CD4-positive, alpha-beta T cell (primary cell): Measurements from ENCODE around the gene CCM2L. TPM values are rescaled to one million over a fixed set of nuclear protein-coding genes. Genes with fewer than 3 reads are reported as not detected.

Source experiments
- ATAC-seq: fragments of 200-7000 bp; cut with Tn5 transposase; one replicate; pipeline ENCODE4 v1.10.0; 2022; ENCODE audit warnings: mild to moderate bottlenecking; ENCODE audit not compliant: poor library complexity
- CTCF ChIA-PET: fragments of 350-600 bp; sonication (Branson Sonifier 250); formaldehyde crosslinking; loops from one replicate; lab custom pipeline; 2021; ENCODE audit warnings: antibody characterized with exemption, inconsistent platforms; lab: Charles Lee
- POLR2A ChIA-PET: fragments of 350-600 bp; sonication (Branson Sonifier 250); formaldehyde crosslinking; loops from one replicate; lab custom pipeline; 2021; ENCODE audit warnings: antibody characterized with exemption, inconsistent platforms; lab: Charles Lee
- DNase-seq, 14 experiments: peaks; one replicate each; pipeline ENCODE4 v3.0.0-alpha.2; 2013 to 2020; ENCODE audit warnings: mixed read lengths in 2 of 14
- H3K27ac ChIP-seq, 2 donors: one replicate each; pipeline versions ENCODE4 v1.5.1 to v1.7.0; 2013; ENCODE audit warnings: low read length in 2 of 2, low read depth in 1 of 2, mild to moderate bottlenecking in 1 of 2
- H3K27me3 ChIP-seq, 2 experiments: 1 replicate in 1 of 2; 2 replicates in 1 of 2; pipeline versions ENCODE4 v1.6.1 to v1.7.0; 2013; ENCODE audit warnings: low read length in 2 of 2, control low read depth in 1 of 2, mild to moderate bottlenecking in 1 of 2, moderate library complexity in 1 of 2; ENCODE audit not compliant: insufficient read depth in 2 of 2, control insufficient read depth in 1 of 2
- H3K36me3 ChIP-seq: one replicate; pipeline ENCODE4 v1.6.1; 2013; ENCODE audit warnings: low read length, control low read depth; ENCODE audit not compliant: insufficient read depth
- H3K4me1 ChIP-seq: one replicate; pipeline ENCODE4 v1.6.1; 2013; ENCODE audit warnings: low read length, control low read depth; ENCODE audit not compliant: insufficient read depth
- H3K4me3 ChIP-seq: one replicate; pipeline ENCODE4 v1.5.1; 2013; ENCODE audit warnings: mild to moderate bottlenecking, low read length, moderate library complexity
- H3K9me3 ChIP-seq, 2 experiments: 1 replicate in 1 of 2; 2 replicates in 1 of 2; pipeline versions ENCODE4 v1.6.1 to v1.7.0; 2013; ENCODE audit warnings: low read length in 2 of 2, mild to moderate bottlenecking in 2 of 2, control low read depth in 1 of 2, moderate library complexity in 1 of 2; ENCODE audit not compliant: control insufficient read depth in 1 of 2, insufficient read depth in 1 of 2
- H3K27ac Mint-ChIP-seq: one replicate; pipeline ENCODE4 v1.8.0; 2020; ENCODE audit warnings: mixed read lengths
- H3K27me3 Mint-ChIP-seq: one replicate; pipeline ENCODE4 v1.8.0; 2021; ENCODE audit warnings: mixed read lengths
- H3K36me3 Mint-ChIP-seq: one replicate; pipeline ENCODE4 v1.8.0; 2021; ENCODE audit warnings: low read depth, mixed read lengths
- H3K4me1 Mint-ChIP-seq: one replicate; pipeline ENCODE4 v1.8.0; 2021; ENCODE audit warnings: low read depth, mixed read lengths
- H3K4me3 Mint-ChIP-seq: one replicate; pipeline ENCODE4 v1.8.0; 2020; ENCODE audit warnings: mild to moderate bottlenecking, mixed read lengths
- H3K9me3 Mint-ChIP-seq: one replicate; pipeline ENCODE4 v1.8.0; 2020; ENCODE audit warnings: mixed read lengths
- intact Hi-C, 2 experiments: fragments of 100-400 bp; cut with DNase I in 1 of 2; cut with micrococcal nuclease in 1 of 2; formaldehyde crosslinking; loops; one replicate each; pipeline versions ENCODE4 v1.15.1 to v1.9.0; 2023 to 2025; cut with DNase I, micrococcal nuclease
- total RNA-seq, 174 experiments: library from RNA in 2 of 174; stranded (reverse) in 2 of 174; gene quantifications; one replicate each; pipeline ENCODE4 v1.2.3 and lab custom pipeline; 2021 to 2026
- TF ChIP-seq, protein P1 (sequence below): fragments of 200-600 bp; IDR thresholded peaks from one replicate; pipeline ENCODE4 v1.8.0; 2022; ENCODE audit warnings: antibody characterized with exemption, mild to moderate bottlenecking

The CCM2L gene
- total RNA-seq, 2 experiments from 2014 or later = not detected

DNA sequence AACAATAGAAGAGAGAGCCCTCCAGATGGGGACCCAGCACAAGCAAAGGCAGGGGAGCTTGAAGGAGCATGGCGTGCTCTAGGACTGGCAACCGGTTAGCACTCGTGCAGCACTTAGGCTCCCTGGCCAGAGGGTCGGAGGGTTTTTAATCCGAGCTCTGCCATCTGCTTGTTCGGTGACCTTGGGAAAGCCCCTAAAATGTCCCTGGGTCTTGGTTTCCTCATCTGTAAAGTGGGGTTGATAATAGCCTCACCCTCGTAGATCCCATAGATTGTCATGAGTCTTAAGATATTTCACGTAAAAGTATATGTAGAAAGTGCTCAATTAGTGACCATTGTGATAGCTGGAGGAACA, 25.2 kb downstream of the CCM2L start:
- no peak overlapping the region for H3K27ac ChIP-seq
- H3K9me3 Mint-ChIP-seq = no peaks in the 10 kb centered on the region
- H3K27me3 Mint-ChIP-seq = peaks cover 81% of the 10 kb centered on the region
- ATAC-seq = no peak
- ChIA-PET CTCF (interaction anchor here (1.2 kb wide), 1 partner anchor 183 kb away, joined by 3 read pairs; no protein-coding TSS in a partner anchor), POLR2A (no interaction called here)
- peaks cover 24 to 28% of the 10 kb centered on the region in 2 experiments for H3K27me3 ChIP-seq
- DNase-seq = peak in 1 of 14 experiments; percentile 33
- H3K4me3 Mint-ChIP-seq = no peak overlapping the region
- no peaks in the 10 kb centered on the region for H3K36me3 Mint-ChIP-seq
- no peaks in the 10 kb centered on the region for H3K36me3 ChIP-seq
- no peaks in the 10 kb centered on the region for H3K9me3 ChIP-seq
- no peak overlapping the region for H3K4me3 ChIP-seq
- intact Hi-C loops = no loop called here
- no peak overlapping the region for H3K27ac Mint-ChIP-seq
- H3K4me1 Mint-ChIP-seq = no peaks in the 10 kb centered on the region
- H3K4me1 ChIP-seq = peaks cover 15% of the 10 kb centered on the region
- TF ChIP-seq, protein P1, sequence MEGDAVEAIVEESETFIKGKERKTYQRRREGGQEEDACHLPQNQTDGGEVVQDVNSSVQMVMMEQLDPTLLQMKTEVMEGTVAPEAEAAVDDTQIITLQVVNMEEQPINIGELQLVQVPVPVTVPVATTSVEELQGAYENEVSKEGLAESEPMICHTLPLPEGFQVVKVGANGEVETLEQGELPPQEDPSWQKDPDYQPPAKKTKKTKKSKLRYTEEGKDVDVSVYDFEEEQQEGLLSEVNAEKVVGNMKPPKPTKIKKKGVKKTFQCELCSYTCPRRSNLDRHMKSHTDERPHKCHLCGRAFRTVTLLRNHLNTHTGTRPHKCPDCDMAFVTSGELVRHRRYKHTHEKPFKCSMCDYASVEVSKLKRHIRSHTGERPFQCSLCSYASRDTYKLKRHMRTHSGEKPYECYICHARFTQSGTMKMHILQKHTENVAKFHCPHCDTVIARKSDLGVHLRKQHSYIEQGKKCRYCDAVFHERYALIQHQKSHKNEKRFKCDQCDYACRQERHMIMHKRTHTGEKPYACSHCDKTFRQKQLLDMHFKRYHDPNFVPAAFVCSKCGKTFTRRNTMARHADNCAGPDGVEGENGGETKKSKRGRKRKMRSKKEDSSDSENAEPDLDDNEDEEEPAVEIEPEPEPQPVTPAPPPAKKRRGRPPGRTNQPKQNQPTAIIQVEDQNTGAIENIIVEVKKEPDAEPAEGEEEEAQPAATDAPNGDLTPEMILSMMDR = no peak

- H3K36me3 Mint-ChIP-seq = no peaks in the 10 kb centered on the region
- H3K4me3 ChIP-seq = no peak overlapping the region
- H3K36me3 ChIP-seq = no peaks in the 10 kb centered on the region
- H3K4me1 Mint-ChIP-seq = no peaks in the 10 kb centered on the region
- ATAC-seq = no peak
- peaks cover 87% of the 10 kb centered on the region for H3K27me3 Mint-ChIP-seq
- POLR2A ChIA-PET = no interaction called here
- peaks cover 13% of the 10 kb centered on the region for H3K4me1 ChIP-seq
- H3K27me3 ChIP-seq = peaks cover 19 to 32% of the 10 kb centered on the region in 2 experiments
- no peak overlapping the region for H3K4me3 Mint-ChIP-seq
- CTCF ChIA-PET = interaction anchor here (1.2 kb wide), 1 partner anchor 184 kb away, joined by 3 read pairs; no protein-coding TSS in a partner anchor
- DNase-seq = no peak
- H3K9me3 Mint-ChIP-seq = no peaks in the 10 kb centered on the region
- H3K27ac Mint-ChIP-seq = no peak overlapping the region
- no peak overlapping the region for H3K27ac ChIP-seq
- TF ChIP-seq, protein P1 = no peak
- intact Hi-C loops = no loop called here
- H3K9me3 ChIP-seq = no peaks in the 10 kb centered on the region
Observed at GRCh38 chr20:32036252-32036651, 26.0 kb downstream of the CCM2L start.

DNA sequence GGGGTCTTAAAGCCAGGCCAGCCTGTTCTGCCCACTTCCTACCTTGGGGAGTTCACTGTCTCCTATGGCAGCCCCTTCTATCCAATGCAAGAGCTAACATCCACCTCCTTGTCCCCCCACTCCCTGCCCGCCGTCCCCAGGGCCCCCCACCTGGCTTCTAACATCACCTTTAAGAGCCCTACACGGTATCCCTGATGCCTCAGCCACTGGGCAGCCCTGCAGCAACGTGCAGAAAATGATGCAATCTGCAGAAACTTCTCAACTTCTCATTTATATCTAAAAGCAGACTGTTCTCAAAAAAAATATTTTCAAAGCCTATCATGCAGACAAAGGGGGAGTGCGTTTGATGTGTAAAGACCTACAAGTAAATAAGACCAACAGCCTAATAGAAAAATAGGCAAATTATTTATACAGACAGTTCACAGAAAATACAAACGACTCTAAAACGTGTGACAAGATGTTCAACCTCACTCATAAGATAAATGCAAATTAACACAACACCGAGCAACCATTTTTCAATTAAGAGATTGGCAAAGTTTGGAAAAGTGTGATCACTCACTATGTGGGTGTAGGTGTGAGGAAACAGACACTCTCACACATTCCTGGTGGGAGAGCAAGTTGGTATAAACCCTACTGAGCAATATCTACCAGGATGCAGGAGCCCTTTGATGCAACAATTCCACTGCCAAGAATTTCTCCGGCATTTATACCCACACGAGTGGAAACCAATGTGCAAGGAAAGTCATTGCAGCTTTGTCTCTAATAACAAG, 26.7 kb downstream of the CCM2L start:
- H3K9me3 Mint-ChIP-seq = no peaks in the 10 kb centered on the region
- H3K36me3 Mint-ChIP-seq = no peaks in the 10 kb centered on the region
- DNase-seq (no peak), ATAC-seq (no peak)
- intact Hi-C loops = no loop called here
- H3K4me3 Mint-ChIP-seq = no peak overlapping the region
- Histone ChIP-seq H3K36me3 (no peaks in the 10 kb centered on the region), H3K9me3 (no peaks in the 10 kb centered on the region), H3K27me3 (peaks cover 13 to 32% of the 10 kb centered on the region in 2 experiments), H3K4me3 (no peak overlapping the region), H3K27ac (no peak overlapping the region), H3K4me1 (peaks cover 7% of the 10 kb centered on the region)
- no peak overlapping the region for H3K27ac Mint-ChIP-seq
- ChIA-PET CTCF (no interaction called here), POLR2A (no interaction called here)
- no peaks in the 10 kb centered on the region for H3K4me1 Mint-ChIP-seq
- peaks cover 86% of the 10 kb centered on the region for H3K27me3 Mint-ChIP-seq
- TF ChIP-seq, protein P1 = no peak
